NCI-H1048 (cell line): ENCODE data around the gene SF3B5.
"Not testable (repeated sequence)": the region's sequence is repeated elsewhere in the genome, so short reads cannot be mapped to it uniquely, and the experiment has no call there.

Source experiments
- DNase-seq: peaks from one replicate; lab custom pipeline; 2025; lab: John Stamatoyannopoulos, UW

Gene SF3B5

GRCh38 chr6:144104898-144105487, 9.6 kb upstream of the SF3B5 start:
- peak; percentile 41 for DNase-seq

GRCh38 chr6:144104488-144104887, 9.1 kb upstream of the SF3B5 start:
- no peak for DNase-seq

GRCh38 chr6:144103026-144103563, 7.7 kb upstream of the SF3B5 start:
- no peak for DNase-seq

- DNase-seq: no peak
These were observed 3.6 kb upstream of the SF3B5 start for GRCh38 chr6:144098993-144099392.

GRCh38 chr6:144094731-144095133, 641 bp downstream of the SF3B5 start:
- DNase-seq: no peak

- DNase-seq: no peak
These were observed 1.7 kb downstream of the SF3B5 start for GRCh38 chr6:144093658-144094057.

GRCh38 chr6:144093236-144093635, 2.1 kb downstream of the SF3B5 start:
- no peak for DNase-seq

- DNase-seq: no peak
These were observed 5.0 kb downstream of the SF3B5 start for GRCh38 chr6:144090384-144090783.

GRCh38 chr6:144087789-144088426, 7.5 kb downstream of the SF3B5 start:
- no peak for DNase-seq

GRCh38 chr6:144086959-144087358, 8.4 kb downstream of the SF3B5 start:
- DNase-seq: no peak

GRCh38 chr6:144083172-144083571, 12.2 kb downstream of the SF3B5 start:
- no peak for DNase-seq

- DNase-seq: not testable (repeated sequence)
These were observed 13.0 kb downstream of the SF3B5 start for GRCh38 chr6:144082412-144082811.

- DNase-seq: no peak
These were observed 17.5 kb downstream of the SF3B5 start for GRCh38 chr6:144077871-144078270.

- no peak for DNase-seq
These were observed 19.5 kb downstream of the SF3B5 start for GRCh38 chr6:144075875-144076274.

GRCh38 chr6:144075187-144075586, 20.2 kb downstream of the SF3B5 start:
- DNase-seq: no peak

GRCh38 chr6:144073024-144073423, 22.3 kb downstream of the SF3B5 start:
- DNase-seq: no peak

- DNase-seq: no peak
These were observed 25.9 kb downstream of the SF3B5 start for GRCh38 chr6:144069506-144069905.

GRCh38 chr6:144068794-144069193, 26.6 kb downstream of the SF3B5 start:
- no peak for DNase-seq

- no peak for DNase-seq
These were observed 28.5 kb downstream of the SF3B5 start for GRCh38 chr6:144066741-144067484.

GRCh38 chr6:144066255-144066654, 29.1 kb downstream of the SF3B5 start:
- DNase-seq: no peak

GRCh38 chr6:144065213-144065660, 30.1 kb downstream of the SF3B5 start:
- DNase-seq: no peak

- DNase-seq: no peak
These were observed 30.8 kb downstream of the SF3B5 start for GRCh38 chr6:144064402-144065212.
